Measurements from ENCODE around the gene PARD3B. TPM values are rescaled to one million over a fixed set of nuclear protein-coding genes. Genes with fewer than 3 reads are reported as not detected.

PARD3B gene
- polyA plus RNA-seq, 3 donors = not detected

GRCh38 chr2:205377324-205377723, 832.0 kb downstream of the PARD3B start:
- peaks cover 0 to 3% (median 0%) of the 10 kb centered on the region in 7 donors for H3K9me3 Mint-ChIP-seq
- Histone ChIP-seq H3K4me2 (replicated peaks; ENCODE audit: extremely low read depth, low read length, poor library complexity, severe bottlenecking) (no peak overlapping the region), H3K4me1 (ENCODE audit: control insufficient read depth in 1 of 2, insufficient read depth in 2 of 2, low read length in 2 of 2) (no peaks in the 10 kb centered on the region), H3K79me2 (ENCODE audit: insufficient read depth, low read length) (no peaks in the 10 kb centered on the region), H3K4me3 (replicated peaks in 1 of 3; ENCODE audit: low read depth in 2 of 3, low read length in 3 of 3) (no peak overlapping the region), H3K27ac (ENCODE audit: low read depth in 1 of 2, low read length in 2 of 2) (no peak overlapping the region), H3K27me3 (ENCODE audit: control insufficient read depth in 2 of 2, insufficient read depth in 2 of 2, low read length in 2 of 2) (no peaks in the 10 kb centered on the region), H3K36me3 (replicated peaks in 1 of 2; ENCODE audit: control insufficient read depth in 1 of 2, insufficient read depth in 2 of 2, low read length in 2 of 2) (no peaks in the 10 kb centered on the region), H3K9me3 (replicated peaks in 1 of 2; ENCODE audit: control insufficient read depth in 1 of 2, insufficient read depth in 1 of 2, low read length in 2 of 2) (no peaks in the 10 kb centered on the region), H4K20me1 (ENCODE audit: insufficient read depth, low read length) (no peaks in the 10 kb centered on the region), H2AFZ (ENCODE audit: insufficient read depth, low read depth, low read length, poor library complexity, severe bottlenecking) (no peak overlapping the region), H3K9ac (ENCODE audit: insufficient read depth, low read length, poor library complexity, severe bottlenecking) (no peak overlapping the region)
- no peaks in the 10 kb centered on the region for H3K4me1 Mint-ChIP-seq
- no peak overlapping the region for H3K27ac Mint-ChIP-seq
- DNase-seq = no peak
- H3K36me3 Mint-ChIP-seq = no peaks in the 10 kb centered on the region
- no peak overlapping the region for H3K4me3 Mint-ChIP-seq
- H3K27me3 Mint-ChIP-seq (ENCODE audit: low read depth in 3 of 3) = peaks cover 0 to 4% (median 0%) of the 10 kb centered on the region in 3 donors
- no peak for TF ChIP-seq CTCF (IDR thresholded peaks at IDR 0.05)
- intact Hi-C loops (cut with micrococcal nuclease) = no loop called here

GRCh38 chr2:205383601-205384000, 838.3 kb downstream of the PARD3B start:
- H3K27ac ChIP-seq (ENCODE audit: low read depth in 1 of 2, low read length in 2 of 2) = no peak overlapping the region
- H3K4me2 ChIP-seq (replicated peaks; ENCODE audit: extremely low read depth, low read length, poor library complexity, severe bottlenecking) = no peak overlapping the region
- Mint-ChIP-seq H3K27ac (no peak overlapping the region), H3K36me3 (no peaks in the 10 kb centered on the region), H3K27me3 (ENCODE audit: low read depth in 3 of 3) (peaks cover 0 to 2% (median 0%) of the 10 kb centered on the region in 3 donors), H3K4me3 (no peak overlapping the region), H3K9me3 (peaks cover 0 to 5% (median 0%) of the 10 kb centered on the region in 7 donors), H3K4me1 (no peaks in the 10 kb centered on the region)
- no peak for DNase-seq
- H2AFZ ChIP-seq (ENCODE audit: insufficient read depth, low read depth, low read length, poor library complexity, severe bottlenecking) = no peak overlapping the region
- no peaks in the 10 kb centered on the region for H4K20me1 ChIP-seq (ENCODE audit: insufficient read depth, low read length)
- TF ChIP-seq CTCF (IDR thresholded peaks at IDR 0.05) = no peak
- no peaks in the 10 kb centered on the region for H3K36me3 ChIP-seq (replicated peaks in 1 of 2; ENCODE audit: control insufficient read depth in 1 of 2, insufficient read depth in 2 of 2, low read length in 2 of 2)
- no peaks in the 10 kb centered on the region for H3K9me3 ChIP-seq (replicated peaks in 1 of 2; ENCODE audit: control insufficient read depth in 1 of 2, insufficient read depth in 1 of 2, low read length in 2 of 2)
- no peaks in the 10 kb centered on the region for H3K4me1 ChIP-seq (ENCODE audit: control insufficient read depth in 1 of 2, insufficient read depth in 2 of 2, low read length in 2 of 2)
- no peaks in the 10 kb centered on the region for H3K27me3 ChIP-seq (ENCODE audit: control insufficient read depth in 2 of 2, insufficient read depth in 2 of 2, low read length in 2 of 2)
- intact Hi-C loops (cut with micrococcal nuclease) = no loop called here
- H3K4me3 ChIP-seq (replicated peaks in 1 of 3; ENCODE audit: low read depth in 2 of 3, low read length in 3 of 3) = no peak overlapping the region
- WGBS (ENCODE audit: insufficient coverage) = no CpG with 5 or more reads among the region's 2 CpGs
- H3K79me2 ChIP-seq (ENCODE audit: insufficient read depth, low read length) = no peaks in the 10 kb centered on the region
- no peak overlapping the region for H3K9ac ChIP-seq (ENCODE audit: insufficient read depth, low read length, poor library complexity, severe bottlenecking)

Measured in CD14-positive monocyte (primary cell).